Measurements from ENCODE around the gene SH2B2. TPM values are rescaled to one million over a fixed set of nuclear protein-coding genes. Genes with fewer than 3 reads are reported as not detected.

SH2B2 gene
- total RNA-seq, 4 donors from 2014 or later = 1.8 to 13.2 (median 2.7) TPM

- no peaks in the 10 kb centered on the region for H3K27me3 ChIP-seq
- no peak for TF ChIP-seq POLR2A (IDR thresholded peaks at IDR 0.05)
- TF ChIP-seq, protein P1, sequence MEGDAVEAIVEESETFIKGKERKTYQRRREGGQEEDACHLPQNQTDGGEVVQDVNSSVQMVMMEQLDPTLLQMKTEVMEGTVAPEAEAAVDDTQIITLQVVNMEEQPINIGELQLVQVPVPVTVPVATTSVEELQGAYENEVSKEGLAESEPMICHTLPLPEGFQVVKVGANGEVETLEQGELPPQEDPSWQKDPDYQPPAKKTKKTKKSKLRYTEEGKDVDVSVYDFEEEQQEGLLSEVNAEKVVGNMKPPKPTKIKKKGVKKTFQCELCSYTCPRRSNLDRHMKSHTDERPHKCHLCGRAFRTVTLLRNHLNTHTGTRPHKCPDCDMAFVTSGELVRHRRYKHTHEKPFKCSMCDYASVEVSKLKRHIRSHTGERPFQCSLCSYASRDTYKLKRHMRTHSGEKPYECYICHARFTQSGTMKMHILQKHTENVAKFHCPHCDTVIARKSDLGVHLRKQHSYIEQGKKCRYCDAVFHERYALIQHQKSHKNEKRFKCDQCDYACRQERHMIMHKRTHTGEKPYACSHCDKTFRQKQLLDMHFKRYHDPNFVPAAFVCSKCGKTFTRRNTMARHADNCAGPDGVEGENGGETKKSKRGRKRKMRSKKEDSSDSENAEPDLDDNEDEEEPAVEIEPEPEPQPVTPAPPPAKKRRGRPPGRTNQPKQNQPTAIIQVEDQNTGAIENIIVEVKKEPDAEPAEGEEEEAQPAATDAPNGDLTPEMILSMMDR (IDR thresholded peaks at IDR 0.05) = no peak
- no peak overlapping the region for H3K27ac ChIP-seq
- H3K4me1 ChIP-seq = no peaks in the 10 kb centered on the region
- peaks cover 0 to 10% (median 0%) of the 10 kb centered on the region in 3 donors for H3K36me3 ChIP-seq
- no peak overlapping the region for H3K4me3 ChIP-seq
- no peaks in the 10 kb centered on the region for H3K9me3 ChIP-seq
- DNase-seq = no peak
Measured at GRCh38 chr7:102253973-102254370, 32.7 kb upstream of the SH2B2 start.

- Histone ChIP-seq H3K4me1 (no peaks in the 10 kb centered on the region), H3K9me3 (no peaks in the 10 kb centered on the region), H3K36me3 (peaks cover 0 to 5% (median 0%) of the 10 kb centered on the region in 3 donors), H3K4me3 (no peak overlapping the region), H3K27me3 (no peaks in the 10 kb centered on the region), H3K27ac (no peak overlapping the region)
- no peak for DNase-seq
- no peak for TF ChIP-seq POLR2A (IDR thresholded peaks at IDR 0.05)
- TF ChIP-seq, protein P1 (IDR thresholded peaks at IDR 0.05) = no peak
Measured at GRCh38 chr7:102254521-102254920, 32.1 kb upstream of the SH2B2 start.

- H3K36me3 ChIP-seq = no peaks in the 10 kb centered on the region
- no peak overlapping the region for H3K27ac ChIP-seq
- TF ChIP-seq POLR2A (IDR thresholded peaks at IDR 0.05) = no peak
- TF ChIP-seq, protein P1 (IDR thresholded peaks at IDR 0.05) = no peak
- no peak overlapping the region for H3K4me3 ChIP-seq
- H3K9me3 ChIP-seq = no peaks in the 10 kb centered on the region
- H3K4me1 ChIP-seq = no peaks in the 10 kb centered on the region
- H3K27me3 ChIP-seq = no peaks in the 10 kb centered on the region
- no peak for DNase-seq
Measured at GRCh38 chr7:102255501-102255900, 31.2 kb upstream of the SH2B2 start.

DNA sequence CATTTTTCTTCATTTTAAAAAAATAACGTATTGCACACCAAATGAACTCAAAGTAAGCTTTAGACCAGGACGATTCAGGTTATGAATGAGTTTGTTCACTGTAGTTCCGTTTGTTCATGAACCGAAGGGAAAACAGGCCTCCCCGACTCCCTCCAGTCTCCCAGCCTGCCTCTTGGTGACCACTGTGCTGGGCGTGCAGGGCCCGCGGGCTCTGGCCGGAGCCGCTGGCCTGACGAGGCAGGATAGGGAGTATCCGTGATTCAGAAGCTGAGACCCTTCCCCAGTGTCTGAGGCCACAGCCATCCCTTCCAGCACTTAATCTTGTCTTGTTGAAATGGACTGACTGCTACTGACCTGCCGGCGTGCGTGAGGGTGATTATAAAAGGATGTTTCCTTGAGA, 30.8 kb upstream of the SH2B2 start:
- Histone ChIP-seq H3K9me3 (no peaks in the 10 kb centered on the region), H3K4me3 (no peak overlapping the region), H3K36me3 (no peaks in the 10 kb centered on the region), H3K4me1 (no peaks in the 10 kb centered on the region), H3K27me3 (no peaks in the 10 kb centered on the region), H3K27ac (no peak overlapping the region)
- no peak for DNase-seq
- no peak for TF ChIP-seq POLR2A (IDR thresholded peaks at IDR 0.05)
- TF ChIP-seq, protein P1 (IDR thresholded peaks at IDR 0.05) = no peak

DNA sequence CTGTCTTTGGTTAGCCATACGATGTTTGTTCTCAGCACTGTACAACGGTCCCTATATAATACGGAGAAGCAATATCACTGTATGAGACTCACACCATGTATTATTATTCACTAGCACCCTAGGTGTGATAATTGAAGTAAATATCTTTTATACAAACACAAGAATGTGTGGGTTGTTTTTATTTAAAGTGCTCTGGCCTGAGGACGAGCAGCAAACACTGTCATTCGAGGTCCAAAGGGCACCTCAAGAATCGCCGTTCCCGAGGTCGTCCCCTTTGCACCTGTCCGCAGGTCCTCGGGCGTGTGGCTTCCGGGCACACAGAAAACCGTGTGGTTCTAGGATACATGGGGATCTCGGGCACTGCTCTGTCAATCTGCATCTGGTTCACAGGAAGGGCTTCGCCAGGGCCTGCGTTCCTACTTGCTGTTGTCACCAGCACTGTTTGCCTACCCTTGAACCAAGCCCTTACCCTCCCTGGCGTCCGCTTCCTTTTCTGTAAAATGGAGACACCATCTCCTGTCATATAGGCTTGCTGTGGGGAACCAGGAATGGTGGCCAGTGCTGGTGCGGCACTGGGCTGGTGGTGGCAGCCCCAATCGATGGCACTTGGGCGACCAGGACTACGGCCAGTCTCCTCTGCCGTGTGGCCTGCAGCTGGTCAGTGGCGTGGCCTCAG, 28.5 kb upstream of the SH2B2 start:
- H3K27me3 ChIP-seq = no peaks in the 10 kb centered on the region
- TF ChIP-seq, protein P1 (IDR thresholded peaks at IDR 0.05) = no peak
- TF ChIP-seq POLR2A (IDR thresholded peaks at IDR 0.05) = no peak
- no peak overlapping the region for H3K27ac ChIP-seq
- no peaks in the 10 kb centered on the region for H3K9me3 ChIP-seq
- no peak for DNase-seq
- no peak overlapping the region for H3K4me3 ChIP-seq
- H3K4me1 ChIP-seq = no peaks in the 10 kb centered on the region
- no peaks in the 10 kb centered on the region for H3K36me3 ChIP-seq

DNA sequence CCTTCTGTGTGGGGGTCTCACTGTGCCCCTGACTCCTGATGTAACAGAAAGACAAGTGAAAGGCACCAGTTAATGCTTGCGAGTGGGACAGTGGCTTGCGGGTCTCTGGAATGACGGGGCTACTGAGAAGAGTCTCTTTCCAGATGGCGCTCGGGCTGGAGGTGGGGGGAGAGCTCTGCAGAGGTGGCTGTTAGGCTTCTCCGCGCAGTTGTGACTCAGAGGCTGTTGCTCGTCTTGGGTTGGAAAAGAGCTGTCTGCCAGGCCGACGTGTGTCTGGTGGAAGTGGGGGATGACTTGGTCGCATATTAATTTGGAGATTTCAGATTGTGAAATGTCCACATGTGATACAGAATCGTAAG, 27.9 kb upstream of the SH2B2 start:
- no peaks in the 10 kb centered on the region for H3K36me3 ChIP-seq
- no peaks in the 10 kb centered on the region for H3K9me3 ChIP-seq
- no peaks in the 10 kb centered on the region for H3K27me3 ChIP-seq
- TF ChIP-seq, protein P1 (IDR thresholded peaks at IDR 0.05) = no peak
- TF ChIP-seq POLR2A (IDR thresholded peaks at IDR 0.05) = no peak
- no peak overlapping the region for H3K4me3 ChIP-seq
- no peak overlapping the region for H3K27ac ChIP-seq
- DNase-seq = no peak
- no peaks in the 10 kb centered on the region for H3K4me1 ChIP-seq
